HL-60 (cell line): ENCODE results near the gene RPL22L1.
"Not testable (repeated sequence)": the region's sequence is repeated elsewhere in the genome, so short reads cannot be mapped to it uniquely, and the experiment has no call there.

Source experiments
- DNase-seq, 2 experiments: peaks; one replicate each; pipeline ENCODE4 v3.0.0-alpha.2; 2010 to 2020; ENCODE audit warnings: low read depth in 1 of 2, low spot score in 1 of 2
- H3K27ac ChIP-seq: fragments of 250-450 bp; sonication (Bioruptor Pico); replicated peaks from 2 replicates; pipeline ENCODE4 v1.5.1; 2020; ENCODE audit warnings: mild to moderate bottlenecking, moderate library complexity
- H3K27me3 ChIP-seq: fragments of 250-450 bp; sonication (Bioruptor Pico); 2 replicates; pipeline ENCODE4 v1.5.1; 2021; ENCODE audit warnings: mild to moderate bottlenecking, moderate library complexity; ENCODE audit not compliant: insufficient read depth, poor library complexity, severe bottlenecking
- H3K4me3 ChIP-seq: replicated peaks from 2 replicates; pipeline ENCODE4 v1.5.1; 2011; ENCODE audit warnings: mild to moderate bottlenecking, control low read depth, low read length; ENCODE audit not compliant: insufficient read depth
- CTCF ChIP-seq: IDR thresholded peaks from one replicate; pipeline ENCODE4 v1.5.1; 2011; ENCODE audit warnings: low read length, control low read depth, inconsistent platforms; ENCODE audit not compliant: insufficient read depth
- GABPA ChIP-seq: IDR thresholded peaks from 2 replicates; pipeline ENCODE4 v1.6.1; 2012; ENCODE audit warnings: low read depth
- POLR2AphosphoS5 ChIP-seq: IDR thresholded peaks from 2 replicates; pipeline ENCODE4 v1.6.1; 2012; ENCODE audit warnings: low read depth
- SPI1 ChIP-seq: IDR thresholded peaks from 2 replicates; pipeline ENCODE4 v1.6.1; 2012; ENCODE audit warnings: low read depth, mild to moderate bottlenecking, borderline replicate concordance
- TF ChIP-seq, protein P1 (sequence below): IDR thresholded peaks from 2 replicates; pipeline ENCODE4 v1.6.1; 2012; ENCODE audit warnings: low read depth; ENCODE audit not compliant: insufficient replicate concordance

Gene RPL22L1

DNA sequence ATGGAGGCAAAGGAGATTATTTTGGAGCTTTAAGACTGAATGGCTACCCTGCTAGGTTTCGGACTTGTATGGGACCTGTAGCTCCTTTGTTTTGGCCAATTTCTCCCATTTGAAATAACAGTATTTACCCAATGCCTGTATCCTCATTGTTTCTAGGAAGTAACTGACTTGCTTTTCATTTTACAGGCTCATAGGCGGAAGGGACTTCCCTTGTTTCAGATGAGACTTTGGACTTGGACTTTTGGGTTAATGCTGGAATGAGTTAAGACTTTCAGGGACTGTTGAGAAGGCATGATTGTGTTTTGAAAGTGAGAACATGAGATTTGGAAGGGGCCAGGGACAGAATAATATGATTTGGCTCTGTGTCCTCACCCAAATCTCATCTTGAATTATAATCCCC is 28.0 kb upstream of the RPL22L1 start:
- no peak overlapping the region for H3K27ac ChIP-seq
- no peak for DNase-seq
- no peak for TF ChIP-seq GABPA
- no peak for TF ChIP-seq SPI1
- TF ChIP-seq CTCF = no peak
- TF ChIP-seq, protein P1, sequence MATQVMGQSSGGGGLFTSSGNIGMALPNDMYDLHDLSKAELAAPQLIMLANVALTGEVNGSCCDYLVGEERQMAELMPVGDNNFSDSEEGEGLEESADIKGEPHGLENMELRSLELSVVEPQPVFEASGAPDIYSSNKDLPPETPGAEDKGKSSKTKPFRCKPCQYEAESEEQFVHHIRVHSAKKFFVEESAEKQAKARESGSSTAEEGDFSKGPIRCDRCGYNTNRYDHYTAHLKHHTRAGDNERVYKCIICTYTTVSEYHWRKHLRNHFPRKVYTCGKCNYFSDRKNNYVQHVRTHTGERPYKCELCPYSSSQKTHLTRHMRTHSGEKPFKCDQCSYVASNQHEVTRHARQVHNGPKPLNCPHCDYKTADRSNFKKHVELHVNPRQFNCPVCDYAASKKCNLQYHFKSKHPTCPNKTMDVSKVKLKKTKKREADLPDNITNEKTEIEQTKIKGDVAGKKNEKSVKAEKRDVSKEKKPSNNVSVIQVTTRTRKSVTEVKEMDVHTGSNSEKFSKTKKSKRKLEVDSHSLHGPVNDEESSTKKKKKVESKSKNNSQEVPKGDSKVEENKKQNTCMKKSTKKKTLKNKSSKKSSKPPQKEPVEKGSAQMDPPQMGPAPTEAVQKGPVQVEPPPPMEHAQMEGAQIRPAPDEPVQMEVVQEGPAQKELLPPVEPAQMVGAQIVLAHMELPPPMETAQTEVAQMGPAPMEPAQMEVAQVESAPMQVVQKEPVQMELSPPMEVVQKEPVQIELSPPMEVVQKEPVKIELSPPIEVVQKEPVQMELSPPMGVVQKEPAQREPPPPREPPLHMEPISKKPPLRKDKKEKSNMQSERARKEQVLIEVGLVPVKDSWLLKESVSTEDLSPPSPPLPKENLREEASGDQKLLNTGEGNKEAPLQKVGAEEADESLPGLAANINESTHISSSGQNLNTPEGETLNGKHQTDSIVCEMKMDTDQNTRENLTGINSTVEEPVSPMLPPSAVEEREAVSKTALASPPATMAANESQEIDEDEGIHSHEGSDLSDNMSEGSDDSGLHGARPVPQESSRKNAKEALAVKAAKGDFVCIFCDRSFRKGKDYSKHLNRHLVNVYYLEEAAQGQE = no peak
- TF ChIP-seq POLR2AphosphoS5 = no peak
- no peaks in the 10 kb centered on the region for H3K27me3 ChIP-seq
- H3K4me3 ChIP-seq = no peak overlapping the region

GRCh38 chr3:170897199-170897598 is 27.2 kb upstream of the RPL22L1 start:
- DNase-seq, H3K27me3 ChIP-seq, H3K4me3 ChIP-seq, H3K27ac ChIP-seq: not testable (repeated sequence)

DNA sequence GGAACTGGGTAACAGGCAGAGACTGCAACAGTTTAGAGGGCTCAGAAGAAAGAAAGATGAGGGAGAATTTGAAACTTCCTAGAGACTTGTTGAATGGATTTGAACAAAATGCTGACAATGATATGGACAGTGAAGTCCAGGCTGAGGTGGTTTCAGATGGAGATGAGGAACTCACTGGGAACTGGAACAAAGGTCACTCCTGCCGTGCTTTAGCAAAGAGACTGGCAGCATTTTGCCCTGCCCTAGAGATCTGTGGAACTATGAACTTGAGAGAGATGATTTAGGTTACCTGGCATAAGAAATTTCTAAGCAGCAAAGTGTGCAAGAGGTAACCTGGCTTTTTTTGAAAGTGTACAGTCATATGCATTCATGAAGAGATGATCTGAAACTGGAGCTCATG is 26.8 kb upstream of the RPL22L1 start:
- Histone ChIP-seq H3K27ac (no peak overlapping the region), H3K4me3 (no peak overlapping the region), H3K27me3 (no peaks in the 10 kb centered on the region)
- no peak for DNase-seq
- TF ChIP-seq SPI1 = no peak
- TF ChIP-seq, protein P1 = no peak
- no peak for TF ChIP-seq CTCF
- TF ChIP-seq POLR2AphosphoS5 = no peak
- TF ChIP-seq GABPA = no peak

GRCh38 chr3:170896333-170896732 is 26.3 kb upstream of the RPL22L1 start:
- not testable (repeated sequence) for DNase-seq, H3K4me3 ChIP-seq, H3K27ac ChIP-seq, H3K27me3 ChIP-seq

DNA sequence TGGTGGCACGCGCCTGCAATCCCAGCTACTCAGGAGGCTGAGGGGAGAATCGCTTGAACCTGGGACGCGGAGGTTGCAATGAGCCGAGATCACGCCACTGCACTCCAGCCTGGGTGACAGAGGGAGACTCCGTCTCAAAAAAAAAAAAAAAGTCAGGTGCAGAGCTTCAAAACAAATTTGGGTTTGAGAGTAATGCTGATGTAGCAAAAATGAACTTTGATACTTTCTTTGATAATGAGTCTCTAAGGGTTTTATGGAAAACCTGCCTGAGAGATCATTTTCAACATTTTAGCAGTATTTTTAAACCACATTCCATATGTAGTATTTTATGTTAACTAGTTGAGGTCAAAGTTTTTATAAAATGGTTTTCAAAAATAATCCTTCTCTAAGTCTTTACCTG is 23.9 kb upstream of the RPL22L1 start:
- no peak for DNase-seq
- no peak overlapping the region for H3K27ac ChIP-seq
- H3K4me3 ChIP-seq = no peak overlapping the region
- no peak for TF ChIP-seq CTCF
- TF ChIP-seq, protein P1 = no peak
- no peak for TF ChIP-seq GABPA
- no peak for TF ChIP-seq SPI1
- no peak for TF ChIP-seq POLR2AphosphoS5
- H3K27me3 ChIP-seq = no peaks in the 10 kb centered on the region
